Liver (tissue), 9 donors: ENCODE measurements around the gene AQR. TPM values are rescaled to one million over a fixed set of nuclear protein-coding genes. Genes with fewer than 3 reads are reported as not detected.

ENCODE experiments used
- DNase-seq: peaks from one replicate; pipeline ENCODE4 v3.0.0-alpha.2; 2017; ENCODE audit warnings: low spot score
- H3K27ac ChIP-seq, 2 donors: one replicate each; pipeline ENCODE4 v1.7.0; 2013; ENCODE audit warnings: inconsistent platforms in 2 of 2, low read length in 2 of 2, control low read depth in 1 of 2, low read depth in 1 of 2, mild to moderate bottlenecking in 1 of 2
- H3K27me3 ChIP-seq, 4 donors: one replicate each; pipeline versions ENCODE4 v1.6.1 to v1.7.0; 2013; ENCODE audit warnings: low read length in 3 of 4, inconsistent platforms in 1 of 4, mild to moderate bottlenecking in 1 of 4, moderate library complexity in 1 of 4; ENCODE audit not compliant: control insufficient read depth in 4 of 4, insufficient read depth in 4 of 4
- H3K36me3 ChIP-seq, 4 donors: one replicate each; pipeline versions ENCODE4 v1.6.1 to v1.7.0; 2013; ENCODE audit warnings: low read length in 3 of 4, mild to moderate bottlenecking in 3 of 4, low read depth in 1 of 4, moderate library complexity in 1 of 4; ENCODE audit not compliant: control insufficient read depth in 4 of 4, insufficient read depth in 3 of 4
- H3K4me1 ChIP-seq, 4 donors: one replicate each; pipeline versions ENCODE4 v1.6.1 to v1.7.0; 2013; ENCODE audit warnings: low read length in 3 of 4, mild to moderate bottlenecking in 3 of 4, moderate library complexity in 1 of 4; ENCODE audit not compliant: control insufficient read depth in 4 of 4, insufficient read depth in 4 of 4
- H3K4me3 ChIP-seq, 3 donors: one replicate each; pipeline versions ENCODE4 v1.6.1 to v1.7.0; 2013; ENCODE audit warnings: low read length in 3 of 3, control low read depth in 1 of 3, low read depth in 1 of 3, mild to moderate bottlenecking in 1 of 3
- H3K9ac ChIP-seq, 2 donors: one replicate each; pipeline ENCODE4 v1.7.0; 2013; ENCODE audit warnings: low read length in 2 of 2, mild to moderate bottlenecking in 2 of 2, moderate library complexity in 2 of 2, control low read depth in 1 of 2, low read depth in 1 of 2
- H3K9me3 ChIP-seq, 4 donors: one replicate each; pipeline versions ENCODE4 v1.6.1 to v1.7.0; 2013; ENCODE audit warnings: low read length in 3 of 4; ENCODE audit not compliant: control insufficient read depth in 4 of 4
- ATF3 ChIP-seq: IDR thresholded peaks from 2 replicates; pipeline ENCODE4 v1.6.1; 2016; ENCODE audit warnings: antibody characterized with exemption
- CTCF ChIP-seq: fragments of 150-350 bp; IDR thresholded peaks from 2 replicates; pipeline ENCODE4 v1.5.1; 2017; ENCODE audit warnings: improper control_type of control experiment, low read depth, low read length; ENCODE audit not compliant: missing input control
- EGR1 ChIP-seq, 2 donors: IDR thresholded peaks; 2 replicates each; pipeline ENCODE4 v1.6.1; 2016 to 2018; ENCODE audit warnings: antibody characterized with exemption in 2 of 2, low read depth in 2 of 2
- FOXA2 ChIP-seq: IDR thresholded peaks from 2 replicates; pipeline ENCODE4 v1.6.1; 2016; ENCODE audit warnings: antibody characterized with exemption
- GABPA ChIP-seq, 2 donors: IDR thresholded peaks in 1 of 2; conservative IDR thresholded peaks in 1 of 2; 2 replicates each; pipeline ENCODE4 v1.6.1; 2016; ENCODE audit warnings: antibody characterized with exemption in 2 of 2, mild to moderate bottlenecking in 1 of 2, moderate library complexity in 1 of 2
- HNF4A ChIP-seq, 2 donors: conservative IDR thresholded peaks; 2 replicates each; pipeline ENCODE4 v1.6.1; 2016; ENCODE audit warnings: antibody characterized with exemption in 2 of 2, mild to moderate bottlenecking in 2 of 2
- HNF4G ChIP-seq: IDR thresholded peaks from 2 replicates; pipeline ENCODE4 v1.6.1; 2016; ENCODE audit warnings: antibody characterized with exemption
- MAX ChIP-seq: IDR thresholded peaks from 2 replicates; pipeline ENCODE4 v1.6.1; 2016; ENCODE audit warnings: antibody characterized with exemption
- REST ChIP-seq: IDR thresholded peaks from 2 replicates; pipeline ENCODE4 v1.6.1; 2016; ENCODE audit warnings: antibody characterized with exemption, mild to moderate bottlenecking
- RXRA ChIP-seq, 2 donors: IDR thresholded peaks; 2 replicates each; pipeline ENCODE4 v1.6.1; 2017 to 2018; ENCODE audit warnings: antibody characterized with exemption in 2 of 2, mild to moderate bottlenecking in 1 of 2
- SP1 ChIP-seq: IDR thresholded peaks from 2 replicates; pipeline ENCODE4 v1.6.1; 2018; ENCODE audit warnings: antibody characterized with exemption, mild to moderate bottlenecking
- TAF1 ChIP-seq: conservative IDR thresholded peaks from 2 replicates; pipeline ENCODE4 v1.6.1; 2016; ENCODE audit warnings: antibody characterized with exemption, mild to moderate bottlenecking
- YY1 ChIP-seq: IDR thresholded peaks from 2 replicates; pipeline ENCODE4 v1.6.1; 2016; ENCODE audit warnings: antibody characterized with exemption, mild to moderate bottlenecking
- ZBTB33 ChIP-seq: IDR thresholded peaks from 2 replicates; pipeline ENCODE4 v1.6.1; 2016; ENCODE audit warnings: antibody characterized with exemption
- WGBS: extraction: QIAGEN DNeasy Blood & Tissue Kit; methylation state at CpG from one replicate; pipeline ENCODE4 v1.1.7; 2013; 5-methylcytosine and 5-hydroxymethylcytosine counted together
- polyA plus RNA-seq, 2 donors: library from polyadenylated mRNA; stranded (reverse) in 1 of 2; unstranded in 1 of 2; fragments of 200-250 nt in 1 of 2; fragments of >200 nt in 1 of 2; fragmentation: Nextera tagmentation in 1 of 2; extraction: Ambion mirVana in 1 of 2; gene quantifications; one replicate each; pipeline versions ENCODE4 v1.2.1 to v1.2.3, GENCODE V29; 2013 to 2015
- total RNA-seq, 2 donors: library from RNA; depleted of rRNA; stranded (reverse); fragments of >200 nt; gene quantifications; one replicate each; pipeline ENCODE4 v1.2.3, GENCODE V29; 2014
- donor health status: healthy.
- donor health status: healthy.
- donor health status: healthy.
- donor health status: healthy.
- donor health status: healthy.

The AQR gene
- total and polyA plus RNA-seq, 4 donors, result 3.4 to 14.3 (median 8.7) TPM

- no peak overlapping the region for H3K27ac ChIP-seq
- no peak for DNase-seq
- H3K9ac ChIP-seq, result no peak overlapping the region
- 52% methylated on average over 6 of the region's 6 CpGs for WGBS
- peaks cover 0 to 2% (median 0%) of the 10 kb centered on the region in 4 donors for H3K4me1 ChIP-seq
- no peak overlapping the region for H3K4me3 ChIP-seq
- TF ChIP-seq REST, result no peak
- TF ChIP-seq EGR1 (IDR thresholded peaks at IDR 0.05; ENCODE audit: low read depth in 2 of 2), result no peak
- no peak for TF ChIP-seq TAF1
- no peak for TF ChIP-seq SP1
- TF ChIP-seq GABPA (IDR thresholded peaks at IDR 0.05 in 1 of 2, conservative IDR thresholded peaks at IDR 0.05 in 1 of 2), result no peak
- no peak for TF ChIP-seq MAX
- no peak for TF ChIP-seq FOXA2
- no peak for TF ChIP-seq CTCF
- H3K36me3 ChIP-seq, result peaks cover 8 to 34% (median 24%) of the 10 kb centered on the region in 4 donors
- no peaks in the 10 kb centered on the region for H3K27me3 ChIP-seq
- H3K9me3 ChIP-seq, result no peaks in the 10 kb centered on the region
Measured at GRCh38 chr15:34942363-34942762, 27.2 kb downstream of the AQR start.

GRCh38 chr15:34941831-34942230 lies 27.7 kb downstream of the AQR start:
- no peak overlapping the region for H3K27ac ChIP-seq
- TF ChIP-seq HNF4G, result no peak
- WGBS, result 80% methylated on average over 3 of the region's 3 CpGs
- H3K4me1 ChIP-seq, result peaks cover 0 to 2% (median 0%) of the 10 kb centered on the region in 4 donors
- H3K9me3 ChIP-seq, result no peaks in the 10 kb centered on the region
- no peak for DNase-seq
- no peak overlapping the region for H3K4me3 ChIP-seq
- peaks cover 8 to 35% (median 25%) of the 10 kb centered on the region in 4 donors for H3K36me3 ChIP-seq
- no peak overlapping the region for H3K9ac ChIP-seq
- H3K27me3 ChIP-seq, result no peaks in the 10 kb centered on the region

GRCh38 chr15:34941185-34941698 lies 28.3 kb downstream of the AQR start:
- WGBS, result 97% methylated on average over 2 of the region's 2 CpGs
- TF ChIP-seq HNF4A (conservative IDR thresholded peaks at IDR 0.05) (no peak), MAX (no peak), TAF1 (no peak), FOXA2 (no peak), CTCF (no peak), YY1 (no peak), ATF3 (no peak), RXRA (IDR thresholded peaks at IDR 0.05) (no peak), ZBTB33 (no peak)
- Histone ChIP-seq H3K4me3 (no peak overlapping the region), H3K27me3 (no peaks in the 10 kb centered on the region), H3K36me3 (peaks cover 8 to 39% (median 25%) of the 10 kb centered on the region in 4 donors), H3K27ac (no peak overlapping the region), H3K9me3 (no peaks in the 10 kb centered on the region), H3K9ac (no peak overlapping the region), H3K4me1 (peaks cover 0 to 2% (median 0%) of the 10 kb centered on the region in 4 donors)
- no peak for DNase-seq
